Esophagus squamous epithelium (tissue), 5 donors: ENCODE measurements around the gene COL27A1. TPM values are rescaled to one million over a fixed set of nuclear protein-coding genes. Genes with fewer than 3 reads are reported as not detected.

ENCODE experiments used
- DNase-seq: peaks from one replicate; lab custom pipeline; 2025; lab: John Stamatoyannopoulos, UW
- H3K27ac ChIP-seq, 4 donors: fragments of 200-600 bp; sonication (generic); one replicate each; pipeline ENCODE4 v1.5.1; 2016 to 2019; ENCODE audit warnings: mild to moderate bottlenecking in 1 of 4
- H3K27me3 ChIP-seq, 4 donors: fragments of 200-600 bp; sonication (generic); 1 replicate in 3 of 4; 2 replicates in 1 of 4; pipeline versions ENCODE4 v1.5.1 to v1.6.0; 2017 to 2021; ENCODE audit warnings: antibody characterized with exemption in 1 of 4
- H3K36me3 ChIP-seq, 3 donors: fragments of 200-600 bp; sonication (generic); one replicate each; pipeline ENCODE4 v1.5.1; 2016 to 2019
- H3K4me1 ChIP-seq, 3 donors: fragments of 200-600 bp; sonication (generic); one replicate each; pipeline ENCODE4 v1.5.1; 2017 to 2019
- H3K4me3 ChIP-seq, 4 donors: fragments of 200-600 bp; sonication (generic); 1 replicate in 3 of 4; 2 replicates in 1 of 4; pipeline ENCODE4 v1.5.1; 2016 to 2019; ENCODE audit warnings: mild to moderate bottlenecking in 2 of 4, moderate library complexity in 1 of 4
- H3K9me3 ChIP-seq, 3 donors: fragments of 200-600 bp; sonication (generic); one replicate each; pipeline ENCODE4 v1.5.1; 2016 to 2019
- CTCF ChIP-seq, 6 experiments: fragments of 450-650 bp in 4 of 6; fragments of 200-600 bp in 2 of 6; sonication (generic) in 2 of 6; IDR thresholded peaks; one replicate each; pipeline ENCODE4 v1.5.1; 2016 to 2019; ENCODE audit warnings: antibody characterized with exemption in 6 of 6, mild to moderate bottlenecking in 4 of 6, moderate library complexity in 4 of 6
- POLR2A ChIP-seq, 4 donors: fragments of 450-650 bp; IDR thresholded peaks; one replicate each; pipeline ENCODE4 v1.6.1; 2017; ENCODE audit warnings: antibody characterized with exemption in 4 of 4, mild to moderate bottlenecking in 4 of 4, moderate library complexity in 3 of 4
- WGBS, 2 donors: methylation state at CpG; one replicate each; pipeline ENCODE4 v1.1.5; 2018; 5-methylcytosine and 5-hydroxymethylcytosine counted together
- intact Hi-C: fragments of 100-400 bp; cut with DNase I; formaldehyde crosslinking; loops from one replicate; pipeline ENCODE4 v1.15.0; 2022
- small RNA-seq, 4 donors: library from RNA; depleted of rRNA; stranded (forward); fragments of <200 nt; gene quantifications; one replicate each; pipeline ENCODE3, GENCODE V24; 2016
- total RNA-seq, 4 donors: library from RNA; depleted of rRNA; stranded (reverse); fragments of >200 nt; gene quantifications; one replicate each; pipeline ENCODE4 v1.1.0, GENCODE V29; 2016
- donor health status: DM: yes; HTN: yes; CAD: no.

COL27A1 gene
- total RNA-seq, 4 donors from 2014 or later, result 7.5 to 34.0 (median 12.0) TPM

DNA sequence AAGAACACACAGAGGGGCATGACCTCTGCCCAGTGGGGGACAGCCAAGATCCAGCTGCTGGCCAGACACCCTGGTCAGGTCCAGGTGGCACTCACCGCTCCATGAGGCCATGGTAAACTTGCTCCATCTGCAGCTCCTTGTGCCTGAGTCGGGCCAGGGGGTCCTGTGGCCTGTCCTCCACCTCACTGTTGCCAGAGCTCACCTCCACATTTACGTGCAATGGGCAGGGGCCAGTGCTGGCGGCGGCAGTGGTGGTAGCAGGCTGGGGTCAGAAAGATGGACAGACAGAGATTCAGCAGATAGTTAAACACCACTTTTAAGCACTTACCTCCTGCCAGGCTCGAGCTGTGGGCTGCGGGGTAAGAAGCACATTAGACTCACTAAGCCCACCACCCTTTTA is 204.5 kb downstream of the COL27A1 start:
- intact Hi-C loops, result no loop called here
- TF ChIP-seq CTCF (IDR thresholded peaks at IDR 0.05), result no peak
- no peak for TF ChIP-seq POLR2A (IDR thresholded peaks at IDR 0.05)
- H3K27ac ChIP-seq, result no peak overlapping the region
- no peak for DNase-seq
- 91 to 92% methylated on average over 2 of the region's 7 CpGs for WGBS, 2 donors
- no peaks in the 10 kb centered on the region for H3K27me3 ChIP-seq
- H3K36me3 ChIP-seq, result peaks cover 32 to 97% (median 50%) of the 10 kb centered on the region in 3 donors
- H3K9me3 ChIP-seq, result no peaks in the 10 kb centered on the region
- H3K4me1 ChIP-seq, result peaks cover 0 to 13% (median 0%) of the 10 kb centered on the region in 3 donors
- H3K4me3 ChIP-seq, result no peak overlapping the region

- Histone ChIP-seq H3K9me3 (no peaks in the 10 kb centered on the region), H3K4me1 (peaks cover 0 to 27% (median 4%) of the 10 kb centered on the region in 3 donors), H3K27me3 (no peaks in the 10 kb centered on the region), H3K27ac (no peak overlapping the region), H3K4me3 (no peak overlapping the region), H3K36me3 (peaks cover 32 to 85% (median 37%) of the 10 kb centered on the region in 3 donors)
- TF ChIP-seq CTCF (IDR thresholded peaks at IDR 0.05) (no peak), POLR2A (IDR thresholded peaks at IDR 0.05) (no peak)
- WGBS, 2 donors, result 89 to 94% methylated on average over 7 of the region's 7 CpGs
- intact Hi-C loops, result no loop called here
- no peak for DNase-seq
Measured at GRCh38 chr9:114361542-114361941, 206.2 kb downstream of the COL27A1 start.

Small RNA genes lying within 50 kb of the gene (small RNA-seq; reads per million reads assigned to genes)
- 6.0 to 16.3 (median 13.2) reads per million in 4 donors for gene MIR455

Other genes with a start within 250 kb of the COL27A1 start
- 1 to 10 TPM in 1 of 4 donors, under 1 TPM in 1, not detected in 2; 0.19 to 2.5 TPM for gene AMBP, start 77.2 kb upstream of the COL27A1 start, total RNA-seq
- 1 to 10 TPM in 1 of 4 donors, not detected in 3; 1.2 TPM for gene KIF12, start 56.2 kb upstream of the COL27A1 start, total RNA-seq
- under 1 TPM in 1 of 4 donors, not detected in 3; 0.41 TPM for gene ORM1, start 167.6 kb downstream of the COL27A1 start, total RNA-seq
- not detected for gene ORM2, start 174.3 kb downstream of the COL27A1 start, total RNA-seq
- 10 to 100 TPM in 1 of 4 donors, 1 to 10 TPM in 3; 6.1 to 25.0 (median 7.6) TPM for gene AKNA, start 232.4 kb downstream of the COL27A1 start, total RNA-seq